H9 (cell line): ENCODE data around the gene PLXNA1. TPM values are rescaled to one million over a fixed set of nuclear protein-coding genes. Genes with fewer than 3 reads are reported as not detected.
A peak's percentile ranks its signal among the peaks of the same experiment; 100 is the strongest.

ENCODE experiments used
- DNase-seq: peaks from one replicate; pipeline ENCODE4 v3.0.0-alpha.2; 2017
- H2AFZ ChIP-seq: one replicate; pipeline ENCODE4 v1.6.1; 2013; ENCODE audit warnings: mild to moderate bottlenecking, low read length, control low read depth, moderate library complexity
- H2AK5ac ChIP-seq: 2 replicates; pipeline ENCODE4 v1.6.1; 2013; ENCODE audit warnings: low read length, control low read depth, mixed read lengths; ENCODE audit not compliant: insufficient read length
- H2BK120ac ChIP-seq: one replicate; pipeline ENCODE4 v1.6.1; 2013; ENCODE audit warnings: low read depth, mild to moderate bottlenecking, low read length, control low read depth, inconsistent platforms; ENCODE audit not compliant: poor library complexity, severe bottlenecking
- H2BK12ac ChIP-seq: 2 replicates; pipeline ENCODE4 v1.6.1; 2013; ENCODE audit warnings: low read length, control low read depth, mixed read lengths, low read depth; ENCODE audit not compliant: insufficient read length
- H2BK15ac ChIP-seq: 2 replicates; pipeline ENCODE4 v1.6.1; 2013; ENCODE audit warnings: low read depth, low read length, control low read depth
- H2BK20ac ChIP-seq: one replicate; pipeline ENCODE4 v1.6.1; 2013; ENCODE audit warnings: low read depth, mild to moderate bottlenecking, low read length, control low read depth, inconsistent platforms; ENCODE audit not compliant: poor library complexity, severe bottlenecking
- H2BK5ac ChIP-seq: 2 replicates; pipeline ENCODE4 v1.6.1; 2013; ENCODE audit warnings: low read length, control low read depth, mixed read lengths; ENCODE audit not compliant: insufficient read length
- H3K14ac ChIP-seq: 2 replicates; pipeline ENCODE4 v1.6.1; 2013; ENCODE audit warnings: low read length, control low read depth; ENCODE audit not compliant: insufficient read depth
- H3K18ac ChIP-seq: 2 replicates; pipeline ENCODE4 v1.6.1; 2013; ENCODE audit warnings: low read depth, mild to moderate bottlenecking, mixed read lengths, low read length, control low read depth; ENCODE audit not compliant: insufficient read length
- H3K23ac ChIP-seq: 2 replicates; pipeline ENCODE4 v1.6.1; 2013; ENCODE audit warnings: low read length, control low read depth, mixed read lengths, low read depth; ENCODE audit not compliant: insufficient read length
- H3K23me2 ChIP-seq: 2 replicates; pipeline ENCODE4 v1.6.1; 2013; ENCODE audit warnings: low read depth, mild to moderate bottlenecking, mixed read lengths, low read length, control low read depth; ENCODE audit not compliant: insufficient read length, poor library complexity, severe bottlenecking
- H3K27ac ChIP-seq: 2 replicates; pipeline ENCODE4 v1.5.1; 2013; ENCODE audit warnings: low read length, control low read depth, mixed read lengths, low read depth; ENCODE audit not compliant: insufficient read length
- H3K27me3 ChIP-seq: 2 replicates; pipeline ENCODE4 v1.6.1; 2013; ENCODE audit warnings: low read length, control low read depth, inconsistent platforms; ENCODE audit not compliant: insufficient read depth
- H3K4ac ChIP-seq: 2 replicates; pipeline ENCODE4 v1.6.1; 2013; ENCODE audit warnings: low read depth, mild to moderate bottlenecking, control low read depth, inconsistent platforms, low read length, moderate library complexity
- H3K4me1 ChIP-seq: 2 replicates; pipeline ENCODE4 v1.6.1; 2013; ENCODE audit warnings: low read length, control low read depth, inconsistent platforms; ENCODE audit not compliant: insufficient read depth
- H3K4me2 ChIP-seq: 2 replicates; pipeline ENCODE4 v1.6.1; 2013; ENCODE audit warnings: low read length, control low read depth, mixed read lengths; ENCODE audit not compliant: insufficient read length, insufficient read depth
- H3K56ac ChIP-seq: 2 replicates; pipeline ENCODE4 v1.6.1; 2013; ENCODE audit warnings: low read depth, mild to moderate bottlenecking, mixed read lengths, low read length, control low read depth; ENCODE audit not compliant: insufficient read length
- H3K79me1 ChIP-seq: 2 replicates; pipeline ENCODE4 v1.6.1; 2013; ENCODE audit warnings: low read depth, mild to moderate bottlenecking, moderate library complexity, low read length, control low read depth, inconsistent platforms; ENCODE audit not compliant: insufficient read depth, poor library complexity, severe bottlenecking
- H3K79me2 ChIP-seq: 2 replicates; pipeline ENCODE4 v1.6.1; 2013; ENCODE audit warnings: low read length, control low read depth, inconsistent platforms; ENCODE audit not compliant: insufficient read depth
- H3K9ac ChIP-seq: 2 replicates; pipeline ENCODE4 v1.6.1; 2013; ENCODE audit warnings: low read length, control low read depth, mixed read lengths; ENCODE audit not compliant: insufficient read length; ENCODE audit errors: extremely low read depth
- H3K9me3 ChIP-seq: one replicate; pipeline ENCODE4 v1.6.1; 2013; ENCODE audit warnings: low read depth, low read length, inconsistent platforms; ENCODE audit not compliant: control insufficient read depth
- H3T11ph ChIP-seq: one replicate; pipeline ENCODE4 v1.6.1; 2013; ENCODE audit warnings: mild to moderate bottlenecking, low read length, control low read depth, inconsistent platforms
- H4K20me1 ChIP-seq: one replicate; pipeline ENCODE4 v1.6.1; 2013; ENCODE audit not compliant: control insufficient read depth, insufficient read length, insufficient read depth
- H4K5ac ChIP-seq: 2 replicates; pipeline ENCODE4 v1.6.1; 2013; ENCODE audit warnings: low read depth, mild to moderate bottlenecking, mixed read lengths, low read length, control low read depth; ENCODE audit not compliant: insufficient read length
- H4K8ac ChIP-seq: replicated peaks from 2 replicates; pipeline ENCODE4 v1.6.1; 2013; ENCODE audit warnings: low read length, control low read depth, mixed read lengths, low read depth; ENCODE audit not compliant: insufficient read length
- H4K91ac ChIP-seq: 2 replicates; pipeline ENCODE4 v1.6.1; 2013; ENCODE audit warnings: low read depth, mild to moderate bottlenecking, moderate library complexity, mixed read lengths, low read length, control low read depth; ENCODE audit not compliant: insufficient read length
- H3K27ac Mint-ChIP-seq, 3 experiments: 2 replicates in 2 of 3; 3 replicates in 1 of 3; pipeline ENCODE4 v1.8.0; 2020 to 2021; ENCODE audit warnings: mixed read lengths in 3 of 3, mild to moderate bottlenecking in 1 of 3, moderate library complexity in 1 of 3
- H3K27me3 Mint-ChIP-seq: 2 replicates; pipeline ENCODE4 v1.8.0; 2021; ENCODE audit warnings: low read depth, mild to moderate bottlenecking, moderate library complexity, mixed read lengths
- H3K36me3 Mint-ChIP-seq, 3 experiments: 2 replicates in 2 of 3; 3 replicates in 1 of 3; pipeline ENCODE4 v1.8.0; 2020 to 2021; ENCODE audit warnings: low read depth in 3 of 3, mixed read lengths in 3 of 3; ENCODE audit not compliant: insufficient read depth in 1 of 3
- H3K4me1 Mint-ChIP-seq, 2 experiments: 2 replicates each; pipeline ENCODE4 v1.8.0; 2020; ENCODE audit warnings: mixed read lengths in 2 of 2
- H3K4me3 Mint-ChIP-seq, 2 experiments: 2 replicates in 1 of 2; 3 replicates in 1 of 2; pipeline ENCODE4 v1.8.0; 2020 to 2021; ENCODE audit warnings: mild to moderate bottlenecking in 2 of 2, mixed read lengths in 2 of 2, moderate library complexity in 1 of 2
- H3K9me3 Mint-ChIP-seq, 2 experiments: 2 replicates in 1 of 2; 3 replicates in 1 of 2; pipeline ENCODE4 v1.8.0; 2020; ENCODE audit warnings: mild to moderate bottlenecking in 2 of 2, mixed read lengths in 2 of 2, moderate library complexity in 1 of 2
- WGBS: extraction: QIAGEN DNeasy Blood & Tissue Kit; methylation state at CpG from one replicate; pipeline ENCODE4 v1.1.7; 2013; ENCODE audit warnings: missing lambda C conversion rate, low lambda C conversion rate, mixed read lengths; ENCODE audit not compliant: insufficient read length; ENCODE audit errors: extremely low coverage; 5-methylcytosine and 5-hydroxymethylcytosine counted together
- total RNA-seq: library from RNA; stranded (reverse); gene quantifications from 2 replicates; pipeline ENCODE4 v1.2.1, GENCODE V29; 2021
- TF ChIP-seq, protein P1 (sequence below): fragments of 200-600 bp; sonication (generic); conservative IDR thresholded peaks from 3 replicates; pipeline ENCODE4 v1.8.0; 2021; ENCODE audit warnings: antibody characterized with exemption, mild to moderate bottlenecking

Gene PLXNA1
- total RNA-seq, 1 experiment from 2014 or later = 42.1 TPM

GRCh38 chr3:127005864-127006500 lies 23.1 kb downstream of the PLXNA1 start:
- H3K9me3 ChIP-seq = no peaks in the 10 kb centered on the region
- no peak overlapping the region for H2AFZ ChIP-seq
- no peak overlapping the region for H2BK12ac ChIP-seq
- no peak overlapping the region for H2BK15ac ChIP-seq
- peaks cover 2 to 23% (median 15%) of the 10 kb centered on the region in 3 experiments; a peak in 6 of 7 replicates for H3K36me3 Mint-ChIP-seq
- H3K9me3 Mint-ChIP-seq = no peaks in the 10 kb centered on the region
- no peak overlapping the region for H2BK20ac ChIP-seq
- WGBS = no CpG with 5 or more reads among the region's 17 CpGs
- TF ChIP-seq, protein P1, sequence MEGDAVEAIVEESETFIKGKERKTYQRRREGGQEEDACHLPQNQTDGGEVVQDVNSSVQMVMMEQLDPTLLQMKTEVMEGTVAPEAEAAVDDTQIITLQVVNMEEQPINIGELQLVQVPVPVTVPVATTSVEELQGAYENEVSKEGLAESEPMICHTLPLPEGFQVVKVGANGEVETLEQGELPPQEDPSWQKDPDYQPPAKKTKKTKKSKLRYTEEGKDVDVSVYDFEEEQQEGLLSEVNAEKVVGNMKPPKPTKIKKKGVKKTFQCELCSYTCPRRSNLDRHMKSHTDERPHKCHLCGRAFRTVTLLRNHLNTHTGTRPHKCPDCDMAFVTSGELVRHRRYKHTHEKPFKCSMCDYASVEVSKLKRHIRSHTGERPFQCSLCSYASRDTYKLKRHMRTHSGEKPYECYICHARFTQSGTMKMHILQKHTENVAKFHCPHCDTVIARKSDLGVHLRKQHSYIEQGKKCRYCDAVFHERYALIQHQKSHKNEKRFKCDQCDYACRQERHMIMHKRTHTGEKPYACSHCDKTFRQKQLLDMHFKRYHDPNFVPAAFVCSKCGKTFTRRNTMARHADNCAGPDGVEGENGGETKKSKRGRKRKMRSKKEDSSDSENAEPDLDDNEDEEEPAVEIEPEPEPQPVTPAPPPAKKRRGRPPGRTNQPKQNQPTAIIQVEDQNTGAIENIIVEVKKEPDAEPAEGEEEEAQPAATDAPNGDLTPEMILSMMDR = no peak
- H3K79me1 ChIP-seq = no peaks in the 10 kb centered on the region
- no peaks in the 10 kb centered on the region for H3K23me2 ChIP-seq
- no peak overlapping the region for H3K18ac ChIP-seq
- no peak overlapping the region for H4K8ac ChIP-seq
- no peak overlapping the region for H3K4me3 Mint-ChIP-seq
- no peak overlapping the region for H4K91ac ChIP-seq
- no peak overlapping the region for H3T11ph ChIP-seq
- H4K5ac ChIP-seq = no peak overlapping the region
- no peak for DNase-seq
- no peaks in the 10 kb centered on the region for H3K27me3 ChIP-seq
- no peaks in the 10 kb centered on the region; the same call in 1 of the 2 replicates for H3K79me2 ChIP-seq
- H3K9ac ChIP-seq = no peak overlapping the region
- no peak overlapping the region for H2BK120ac ChIP-seq
- H3K4ac ChIP-seq = no peak overlapping the region
- H2BK5ac ChIP-seq = no peak overlapping the region
- H3K14ac ChIP-seq = no peak overlapping the region; the same call in 1 of the 2 replicates
- H3K27ac ChIP-seq = no peak overlapping the region
- H2AK5ac ChIP-seq = no peak overlapping the region
- no peak overlapping the region for H3K4me2 ChIP-seq
- H4K20me1 ChIP-seq = peaks cover 2% of the 10 kb centered on the region
- H3K23ac ChIP-seq = no peak overlapping the region
- no peak overlapping the region for H3K56ac ChIP-seq
- H3K4me1 Mint-ChIP-seq = peaks cover 11 to 22% of the 10 kb centered on the region in 2 experiments
- H3K27ac Mint-ChIP-seq = peak overlapping the region in 2 of 3 experiments; percentile 32 to 57; a peak in 2 of 7 replicates
- H3K27me3 Mint-ChIP-seq = no peaks in the 10 kb centered on the region
- H3K4me1 ChIP-seq = peaks cover 2% of the 10 kb centered on the region; the same call in 1 of the 2 replicates
